Activated naive CD8-positive, alpha-beta T cell treated with anti-CD3 and anti-CD28 coated beads, Interleukin-2, amount 50 U/mL, for 16 hours (primary cell): ENCODE results near the gene PHACTR3.

ENCODE experiments used
- DNase-seq: peaks from one replicate; pipeline ENCODE4 v3.0.0-alpha.2; 2020; ENCODE audit warnings: low read depth, low spot score

The PHACTR3 gene

DNA sequence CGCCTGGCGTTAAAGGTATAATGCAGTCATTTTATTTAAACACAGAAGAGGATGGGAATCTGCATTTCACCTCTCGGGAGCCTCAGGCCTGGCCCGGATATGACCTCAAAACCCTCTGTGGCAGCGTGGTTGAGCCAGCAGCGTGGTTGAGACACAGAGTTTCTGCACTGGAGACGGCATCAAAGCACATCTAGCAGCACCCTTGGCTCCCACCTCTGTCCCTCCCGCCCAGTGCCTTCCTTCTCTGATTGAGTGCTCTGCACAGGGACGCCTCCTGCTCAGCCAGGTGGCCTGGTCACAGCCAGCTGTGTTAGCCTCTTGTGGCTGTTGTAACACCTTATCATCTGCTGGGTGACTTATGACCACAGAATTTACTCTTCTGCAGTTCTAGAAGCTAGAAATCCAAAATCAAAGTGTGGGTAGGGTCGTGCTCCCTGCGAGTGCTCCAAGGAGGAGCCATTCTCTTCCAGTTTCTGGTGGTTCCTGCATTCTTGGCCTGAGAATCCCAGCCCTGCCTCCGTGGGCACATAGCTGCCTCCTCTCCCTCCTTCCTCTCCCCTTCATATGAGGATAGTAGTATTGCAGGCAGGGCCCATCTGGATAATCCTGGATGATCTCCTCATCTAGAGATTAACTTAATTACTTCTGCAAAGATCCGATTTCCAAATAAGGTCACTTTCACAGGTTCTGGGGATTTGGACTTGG is 172.4 kb downstream of the PHACTR3 start:
- no peak for DNase-seq

GRCh38 chr20:59777331-59777725 is 173.0 kb downstream of the PHACTR3 start:
- no peak for DNase-seq

GRCh38 chr20:59777814-59778575 is 173.7 kb downstream of the PHACTR3 start:
- no peak for DNase-seq

- no peak for DNase-seq
Measured at GRCh38 chr20:59778615-59779200, 174.4 kb downstream of the PHACTR3 start.

DNA sequence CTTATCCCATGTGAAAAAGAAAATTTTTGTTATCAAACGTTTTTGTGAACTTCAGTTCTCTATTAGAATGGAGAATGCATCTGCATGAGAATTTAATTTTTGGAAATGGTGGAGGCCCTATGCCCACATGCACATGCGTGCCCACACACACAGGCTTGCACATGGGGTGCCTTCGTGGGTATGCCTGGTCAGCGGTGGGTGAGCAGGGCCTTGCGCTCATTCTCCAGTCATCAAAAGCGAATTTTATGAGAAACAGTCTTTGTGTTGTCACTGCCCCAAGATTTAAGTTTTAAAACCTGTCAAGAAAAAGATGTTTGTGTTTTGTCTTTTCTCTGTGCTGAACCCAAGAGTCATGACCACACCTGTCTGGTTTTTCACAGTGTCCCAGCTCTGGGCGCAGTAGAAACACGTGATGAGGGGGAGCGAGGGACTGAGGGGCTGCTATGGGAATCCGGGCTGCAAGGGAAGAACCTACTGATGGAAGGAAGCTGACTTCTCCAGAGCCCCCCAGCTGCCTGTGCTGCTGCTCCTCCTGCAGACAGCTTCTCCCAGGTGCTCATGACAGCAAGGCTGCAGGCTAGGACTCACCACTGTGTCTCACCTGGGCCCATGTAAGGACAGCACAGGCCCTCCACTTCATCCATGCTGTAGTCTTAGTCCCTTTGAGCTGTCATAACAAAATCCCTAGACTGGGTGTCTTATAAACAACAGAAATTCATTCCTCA is 175.5 kb downstream of the PHACTR3 start:
- no peak for DNase-seq

- no peak for DNase-seq
Measured at GRCh38 chr20:59780494-59781185, 176.3 kb downstream of the PHACTR3 start.

GRCh38 chr20:59781226-59781625 is 176.9 kb downstream of the PHACTR3 start:
- DNase-seq: no peak

DNA sequence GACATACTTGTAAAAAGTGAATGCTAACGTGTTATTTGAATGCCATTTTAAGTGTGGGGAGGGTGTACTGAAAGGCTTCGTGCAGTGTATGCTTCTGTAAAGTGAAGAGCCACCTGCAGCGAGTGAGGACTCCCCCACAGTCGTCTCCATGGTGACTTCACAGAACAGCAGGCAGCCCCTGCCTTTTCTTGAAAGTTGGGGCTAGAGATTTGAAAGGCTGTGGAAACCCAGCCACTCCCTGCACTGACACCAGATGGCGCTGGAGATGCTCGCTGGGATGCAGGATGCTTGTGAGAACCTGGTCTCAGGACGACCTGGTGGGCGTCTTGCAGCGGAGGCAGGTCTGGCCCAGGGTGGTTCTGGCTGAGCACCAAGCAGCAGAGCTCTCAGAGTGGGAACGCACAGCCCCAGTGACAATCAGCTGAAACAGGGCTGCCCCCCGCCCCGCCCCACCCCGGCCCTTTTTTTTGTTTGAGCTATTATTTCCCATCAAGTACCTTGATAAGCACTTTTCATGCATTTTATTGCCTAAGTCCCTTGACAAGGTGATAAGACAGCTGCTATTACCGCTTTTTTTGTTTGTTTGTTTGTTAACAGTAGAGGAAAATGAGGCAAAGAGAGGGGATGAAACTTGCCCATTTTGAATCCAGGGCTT is 178.8 kb downstream of the PHACTR3 start:
- DNase-seq: no peak

GRCh38 chr20:59783641-59784010 is 179.3 kb downstream of the PHACTR3 start:
- no peak for DNase-seq

DNA sequence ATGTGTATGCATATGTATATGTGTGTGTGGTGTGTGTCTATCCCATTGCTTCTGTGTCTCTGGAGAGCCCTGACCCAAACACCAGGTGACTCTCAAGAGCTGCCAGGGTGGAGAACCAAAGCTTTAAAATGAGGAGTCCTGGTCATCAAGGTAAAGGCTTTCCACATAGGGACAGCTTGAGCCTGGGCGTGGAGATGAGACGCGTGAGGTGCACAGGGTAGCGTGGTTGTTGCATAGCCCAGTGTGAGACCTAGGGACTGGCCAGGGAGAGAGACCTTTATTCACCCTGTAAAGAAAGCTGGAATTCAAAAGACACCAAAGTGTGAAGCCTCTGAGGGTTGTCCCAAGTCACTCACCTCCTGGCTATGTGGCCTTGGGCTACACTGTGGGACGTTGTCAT is 180.0 kb downstream of the PHACTR3 start:
- DNase-seq: no peak

GRCh38 chr20:59784791-59785668 is 180.7 kb downstream of the PHACTR3 start:
- DNase-seq: no peak

GRCh38 chr20:59785669-59785959 is 181.3 kb downstream of the PHACTR3 start:
- DNase-seq: no peak

- DNase-seq: no peak
Measured at GRCh38 chr20:59785986-59786795, 181.9 kb downstream of the PHACTR3 start.

- no peak for DNase-seq
Measured at GRCh38 chr20:59786801-59787537, 182.6 kb downstream of the PHACTR3 start.

DNA sequence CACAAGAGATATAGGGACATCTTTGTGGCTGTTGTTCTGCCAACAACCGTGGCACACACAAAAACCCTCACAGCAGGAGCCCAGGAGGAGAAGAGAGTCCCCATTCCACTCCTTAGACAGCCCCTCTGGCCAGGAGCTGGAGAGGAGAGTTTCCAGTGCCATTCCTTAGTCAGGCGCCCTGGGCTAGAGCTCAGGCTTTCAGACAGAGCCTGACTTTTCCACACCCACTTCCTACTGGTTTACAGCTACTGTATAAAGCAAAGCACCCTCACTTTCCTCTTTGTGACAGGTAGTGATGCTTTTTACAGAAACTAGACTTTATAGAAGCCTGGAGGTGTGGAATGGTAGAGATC is 183.2 kb downstream of the PHACTR3 start:
- DNase-seq: no peak

DNA sequence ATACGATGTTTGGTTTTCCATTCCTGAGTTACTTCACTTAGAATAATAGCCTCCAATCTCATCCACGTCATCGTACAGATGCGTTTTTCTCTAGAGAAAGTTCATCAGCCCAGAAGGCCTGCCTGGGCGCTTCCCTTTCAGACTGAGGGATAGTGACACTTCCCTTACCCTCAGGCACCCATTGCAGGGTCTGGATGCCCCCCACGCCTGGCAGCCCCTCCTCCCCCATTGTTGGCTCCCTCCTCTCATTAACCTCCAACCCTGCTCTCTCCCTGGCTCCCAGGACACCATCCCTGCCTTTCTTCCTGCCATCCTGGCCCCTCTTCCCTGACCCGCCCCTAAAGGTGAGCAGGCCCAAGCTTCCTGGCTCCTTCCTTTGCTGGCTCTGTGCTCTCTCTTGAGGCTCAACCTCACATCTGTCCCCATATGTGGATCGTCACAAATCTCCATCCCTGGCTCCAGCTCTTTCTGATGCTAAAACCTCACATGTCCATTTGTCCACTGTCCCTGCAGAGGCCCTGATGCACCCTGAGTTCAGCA is 183.9 kb downstream of the PHACTR3 start:
- no peak for DNase-seq

- no peak for DNase-seq
Measured at GRCh38 chr20:59788811-59789397, 184.6 kb downstream of the PHACTR3 start.

- DNase-seq: no peak
Measured at GRCh38 chr20:59789686-59790085, 185.3 kb downstream of the PHACTR3 start.
